ENCODE results near the gene TMEM263.

GRCh38 chr12:107011519-107011918, 55.8 kb downstream of the TMEM263 start:
- TF ChIP-seq CTCF (IDR thresholded peaks at IDR 0.05 in 2 of 3, conservative IDR thresholded peaks at IDR 0.05 in 1 of 3; ENCODE audit: borderline replicate concordance in 1 of 3, insufficient read depth in 1 of 3, low read depth in 2 of 3, low read length in 2 of 3) (no peak), POLR2A (IDR thresholded peaks at IDR 0.05; ENCODE audit: borderline replicate concordance, extremely low read depth, insufficient read depth, insufficient read length) (no peak), RAD21 (IDR thresholded peaks at IDR 0.05; ENCODE audit: low read depth) (no peak), EZH2 (IDR thresholded peaks at IDR 0.05) (no peak)
